AG04449 (cell line): ENCODE data around the gene PLPPR2.
"Not testable (repeated sequence)": the region's sequence is repeated elsewhere in the genome, so short reads cannot be mapped to it uniquely, and the experiment has no call there.

Experiments used
- CTCF ChIA-PET: fragments of 350-600 bp; formaldehyde crosslinking; extraction: SDS; loops from one replicate; lab custom pipeline; 2021; ENCODE audit warnings: antibody characterized with exemption; lab: Yijun Ruan, JAX
- POLR2A ChIA-PET: fragments of 400-600, 350-600 bp; formaldehyde crosslinking; extraction: SDS; loops from one replicate; lab custom pipeline; 2020; ENCODE audit warnings: antibody characterized with exemption, inconsistent platforms; lab: Yijun Ruan, JAX
- DNase-seq: peaks from one replicate; pipeline ENCODE4 v3.0.0-alpha.2; 2010; ENCODE audit warnings: low read depth, low spot score
- H3K4me3 ChIP-seq: 2 replicates; pipeline ENCODE4 v1.5.1; 2011; ENCODE audit warnings: low read depth, mild to moderate bottlenecking, control low read depth, low read length
- TF ChIP-seq, protein P1 (sequence below): IDR thresholded peaks from one replicate; pipeline ENCODE4 v1.5.1; 2011; ENCODE audit warnings: mild to moderate bottlenecking, moderate library complexity, low read length, control low read depth, inconsistent platforms; ENCODE audit not compliant: insufficient read depth; ENCODE audit errors: missing control alignments

PLPPR2 gene

DNA sequence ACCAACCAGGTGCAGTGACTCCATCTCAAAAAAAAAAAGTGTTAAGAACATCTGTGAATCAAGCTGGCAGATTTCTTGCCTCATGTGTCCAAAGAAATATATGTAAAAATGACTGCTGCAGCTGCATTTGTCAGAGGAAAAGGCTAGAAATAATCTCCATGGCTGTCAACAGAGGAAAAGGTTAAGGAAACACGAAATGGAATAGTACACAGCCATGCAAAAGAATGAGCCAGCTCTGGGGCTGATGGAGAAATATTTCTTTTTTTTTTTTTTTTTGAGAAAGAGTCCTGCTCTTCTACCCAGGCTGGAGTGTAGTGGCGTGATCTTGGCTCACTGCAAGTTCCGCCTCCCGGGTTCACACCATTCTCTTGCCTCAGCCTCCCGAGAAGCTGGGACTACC, 22.4 kb upstream of the PLPPR2 start:
- no peak overlapping the region for H3K4me3 ChIP-seq
- CTCF ChIA-PET = interaction anchor here (0.7 kb wide), 1 partner anchor 27 kb away, joined by 3 read pairs; no protein-coding TSS in a partner anchor
- DNase-seq = no peak
- POLR2A ChIA-PET = no interaction called here
- TF ChIP-seq, protein P1, sequence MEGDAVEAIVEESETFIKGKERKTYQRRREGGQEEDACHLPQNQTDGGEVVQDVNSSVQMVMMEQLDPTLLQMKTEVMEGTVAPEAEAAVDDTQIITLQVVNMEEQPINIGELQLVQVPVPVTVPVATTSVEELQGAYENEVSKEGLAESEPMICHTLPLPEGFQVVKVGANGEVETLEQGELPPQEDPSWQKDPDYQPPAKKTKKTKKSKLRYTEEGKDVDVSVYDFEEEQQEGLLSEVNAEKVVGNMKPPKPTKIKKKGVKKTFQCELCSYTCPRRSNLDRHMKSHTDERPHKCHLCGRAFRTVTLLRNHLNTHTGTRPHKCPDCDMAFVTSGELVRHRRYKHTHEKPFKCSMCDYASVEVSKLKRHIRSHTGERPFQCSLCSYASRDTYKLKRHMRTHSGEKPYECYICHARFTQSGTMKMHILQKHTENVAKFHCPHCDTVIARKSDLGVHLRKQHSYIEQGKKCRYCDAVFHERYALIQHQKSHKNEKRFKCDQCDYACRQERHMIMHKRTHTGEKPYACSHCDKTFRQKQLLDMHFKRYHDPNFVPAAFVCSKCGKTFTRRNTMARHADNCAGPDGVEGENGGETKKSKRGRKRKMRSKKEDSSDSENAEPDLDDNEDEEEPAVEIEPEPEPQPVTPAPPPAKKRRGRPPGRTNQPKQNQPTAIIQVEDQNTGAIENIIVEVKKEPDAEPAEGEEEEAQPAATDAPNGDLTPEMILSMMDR = no peak

DNA sequence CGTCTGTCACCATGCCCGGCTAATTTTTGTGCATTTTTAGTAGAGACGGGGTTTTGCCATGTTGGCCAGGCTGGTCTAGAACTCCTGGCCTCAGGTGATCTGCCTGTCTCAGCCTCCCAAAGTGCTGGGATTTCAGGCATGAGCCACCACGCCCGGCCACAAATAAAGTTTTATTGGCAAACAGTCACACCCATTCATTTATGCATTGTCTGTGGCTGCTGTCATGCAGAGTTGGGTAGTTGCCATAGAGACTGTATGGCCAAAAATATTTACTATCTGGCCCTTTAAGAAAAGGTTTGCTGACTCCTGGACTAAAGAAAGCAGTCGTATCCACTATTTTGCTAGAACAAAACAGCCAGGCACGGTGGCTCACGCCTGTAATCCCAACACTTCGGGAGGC, 21.4 kb upstream of the PLPPR2 start:
- H3K4me3 ChIP-seq, POLR2A ChIA-PET, CTCF ChIA-PET, DNase-seq: not testable (repeated sequence)

DNA sequence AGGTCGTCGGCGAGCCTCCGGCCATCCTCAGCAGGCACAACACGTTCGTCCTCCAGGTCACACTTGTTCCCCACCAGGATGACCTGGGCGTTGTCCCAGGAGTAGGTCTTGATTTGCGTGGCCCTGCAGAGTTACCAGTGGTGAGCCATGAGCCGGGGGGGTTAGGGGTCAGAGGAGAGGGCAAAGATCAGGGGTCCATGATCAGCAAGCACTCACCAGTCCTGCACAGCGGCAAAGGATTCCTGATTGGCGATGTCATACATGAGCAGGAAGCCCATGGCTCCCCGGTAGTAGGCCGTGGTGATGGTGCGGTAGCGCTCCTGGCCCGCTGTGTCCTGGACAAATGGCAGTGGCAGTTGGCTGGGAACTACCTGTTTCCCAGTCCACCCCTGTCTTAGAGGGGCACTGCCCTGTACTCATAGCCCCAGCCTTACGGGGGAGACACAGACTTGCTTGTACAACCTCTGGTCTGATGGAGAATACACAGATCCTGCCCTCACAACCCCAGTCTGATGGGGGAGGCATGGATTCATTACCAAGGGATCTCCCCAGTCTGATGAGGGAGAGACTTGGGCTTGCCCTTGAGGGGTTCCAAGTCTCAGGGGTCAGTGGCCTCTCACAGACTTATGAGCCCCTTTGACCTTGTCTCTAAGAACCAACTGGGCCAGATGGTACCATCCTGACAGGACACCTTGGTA, 19.6 kb upstream of the PLPPR2 start:
- CTCF ChIA-PET = interaction anchor here (1.3 kb wide), 1 partner anchor 42 kb away, joined by 5 read pairs; no protein-coding TSS in a partner anchor
- TF ChIP-seq, protein P1 = no peak
- POLR2A ChIA-PET = no interaction called here
- H3K4me3 ChIP-seq = no peak overlapping the region
- DNase-seq = no peak

DNA sequence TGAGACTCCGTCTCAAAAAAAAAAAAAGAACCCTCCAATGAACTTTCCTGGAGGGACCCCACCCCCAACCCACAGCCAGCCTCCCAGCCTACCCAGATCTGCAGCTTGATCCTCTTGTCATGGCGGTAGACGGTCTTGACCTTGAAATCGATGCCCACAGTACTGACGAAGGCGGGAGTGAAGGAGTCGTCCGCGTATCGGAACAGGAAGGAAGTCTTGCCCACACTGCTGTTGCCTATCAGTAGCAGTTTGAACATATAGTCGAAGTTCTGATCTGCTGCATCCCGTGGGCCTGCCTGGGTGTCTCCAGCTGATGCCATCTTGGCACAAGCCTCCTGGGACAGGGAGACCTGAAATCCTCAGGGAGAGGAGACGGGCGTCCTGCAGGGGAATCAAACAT, 18.2 kb upstream of the PLPPR2 start:
- no peak overlapping the region for H3K4me3 ChIP-seq
- TF ChIP-seq, protein P1 = no peak
- no peak for DNase-seq
- ChIA-PET POLR2A (no interaction called here), CTCF (no interaction called here)

DNA sequence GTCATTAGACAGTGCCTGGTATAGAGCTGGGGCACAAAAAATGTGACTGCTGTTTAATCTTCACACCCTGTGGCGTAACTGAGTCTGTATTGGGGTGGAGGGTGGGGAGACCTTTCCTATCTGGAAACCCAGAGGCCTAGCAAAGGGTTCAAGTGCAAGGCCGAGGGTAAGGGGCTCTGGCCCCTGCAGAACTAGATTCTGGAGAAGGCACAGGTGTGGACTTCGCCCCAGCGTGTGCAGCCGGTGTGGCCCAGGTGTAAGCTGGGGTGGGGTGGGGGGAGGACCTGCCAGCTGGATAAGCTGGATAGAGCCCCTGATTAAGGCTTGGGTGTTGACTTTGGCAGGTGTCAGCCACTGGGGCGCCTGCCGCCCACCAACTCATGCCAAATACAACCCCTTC, 17.1 kb upstream of the PLPPR2 start:
- POLR2A ChIA-PET = no interaction called here
- H3K4me3 ChIP-seq = no peak overlapping the region
- DNase-seq = no peak
- CTCF ChIA-PET = no interaction called here
- TF ChIP-seq, protein P1 = no peak

DNA sequence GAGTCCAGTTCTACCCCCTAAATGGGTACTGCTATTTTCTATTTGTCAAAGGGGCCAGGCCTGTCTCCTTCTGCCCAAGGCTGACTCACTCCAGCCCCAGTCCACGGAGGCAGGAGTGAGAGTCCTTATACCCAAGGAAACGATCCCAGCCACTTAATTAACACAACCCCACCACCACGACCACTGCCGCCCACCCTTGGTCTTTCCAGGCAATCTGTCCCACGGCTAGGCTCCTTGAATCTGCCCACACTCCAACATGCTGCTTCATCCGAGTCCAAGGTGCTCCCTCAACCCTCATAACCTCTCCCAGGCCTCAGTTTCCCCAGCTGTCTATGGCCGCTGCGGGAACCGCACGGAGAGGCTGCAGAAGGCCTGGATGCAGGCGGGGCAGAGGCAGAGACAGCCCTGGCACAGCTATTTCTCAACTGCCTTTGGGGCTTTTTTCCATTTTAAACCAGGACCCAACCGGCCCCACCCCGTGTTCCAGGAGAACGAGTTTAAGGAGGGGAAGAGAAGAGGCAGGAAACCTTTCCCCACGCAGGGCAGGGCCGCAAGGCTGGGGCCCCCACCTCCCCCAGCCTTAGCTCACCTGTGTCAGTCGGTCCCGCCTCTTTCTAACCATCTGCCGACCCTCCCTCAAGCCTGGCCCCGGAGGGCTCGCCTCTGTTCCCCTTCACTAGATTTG, 16.5 kb upstream of the PLPPR2 start:
- H3K4me3 ChIP-seq = peak overlapping the region; percentile 68
- ChIA-PET CTCF (interaction anchor here (1.7 kb wide), 1 partner anchor 42 kb away, joined by 10 read pairs; no protein-coding TSS in a partner anchor), POLR2A (interaction anchor here (1.2 kb wide), 1 partner anchor 23 kb away, joined by 4 read pairs; no protein-coding TSS in a partner anchor)
- no peak for DNase-seq
- TF ChIP-seq, protein P1 = no peak
